ENCODE results near the gene MEI1. TPM values are rescaled to one million over a fixed set of nuclear protein-coding genes. Genes with fewer than 3 reads are reported as not detected.

The MEI1 gene
- total and polyA plus RNA-seq, 9 of the 15 experiments (the other 6 are each of a cell fraction or from before 2014, with no cell fraction given) = 0.08 to 0.68 (median 0.18) TPM; not detected in 2

- H4K20me1 ChIP-seq (replicated peaks; ENCODE audit: control insufficient read depth, insufficient read depth, low read length) = no peaks in the 10 kb centered on the region
- no peaks in the 10 kb centered on the region; a peak in 1 of 5 replicates for H3K4me1 ChIP-seq (replicated peaks in 1 of 2; ENCODE audit: control insufficient read depth in 2 of 2, insufficient read depth in 2 of 2, low read length in 2 of 2)
- H3K79me2 ChIP-seq (ENCODE audit: control insufficient read depth, insufficient read depth, low read length) = no peaks in the 10 kb centered on the region
- H3K4me3 ChIP-seq = no peak overlapping the region
- ATAC-seq = no peak
- H2AFZ ChIP-seq (ENCODE audit: low read depth, low read length) = no peak overlapping the region
- H3K9ac ChIP-seq (ENCODE audit: insufficient read depth in 1 of 2, low read depth in 2 of 2, low read length in 2 of 2) = no peak overlapping the region
- WGBS (ENCODE audit: insufficient coverage, low coverage, missing lambda C conversion rate) = 14% methylated on average over 9 of the region's 9 CpGs
- FAIRE-seq = no peak
- intact Hi-C loops (cut with micrococcal nuclease) = no loop called here
- in situ Hi-C loops (cut with MboI) = no loop called here
- H3K27ac ChIP-seq (ENCODE audit: extremely low read depth, low read depth, low read length) = no peak overlapping the region
- no peak overlapping the region for H3K4me2 ChIP-seq (ENCODE audit: insufficient read depth, low read length)
- CTCF ChIA-PET (ENCODE audit: low intra/inter-chr PET ratio) = no interaction called here
- POLR2A ChIA-PET = interaction anchor here (1.5 kb wide), 1 partner anchor 11 kb away, joined by 7 read pairs; no protein-coding TSS in a partner anchor
- H3K9me3 ChIP-seq (replicated peaks; ENCODE audit: control insufficient read depth, insufficient read depth, low read depth, low read length) = no peaks in the 10 kb centered on the region
- peak in 1 of 4 experiments; percentile 11 for DNase-seq (ENCODE audit: extremely low read depth in 1 of 4, low spot score in 3 of 4)
- no peaks in the 10 kb centered on the region for H3K36me3 ChIP-seq (ENCODE audit: control insufficient read depth, insufficient read depth, low read length)
- BruUV-seq (replicated peaks) = no TSS peak
- no peaks in the 10 kb centered on the region; a peak in 2 of 5 replicates for H3K27me3 ChIP-seq (ENCODE audit: control insufficient read depth in 2 of 2, insufficient read depth in 2 of 2, low read length in 2 of 2)
- H3K9me1 ChIP-seq (ENCODE audit: control insufficient read depth, insufficient read depth, low read length) = no peaks in the 10 kb centered on the region
- peak; percentile 64; the same call in 1 of the 2 replicates for TF ChIP-seq JUND (IDR thresholded peaks at IDR 0.05; ENCODE audit: borderline replicate concordance, low read depth, low read length)
- peak; percentile 41; the same call in 1 of the 3 replicates for TF ChIP-seq JUND (tag; IDR thresholded peaks at IDR 0.05; ENCODE audit: borderline replicate concordance, low read depth, low read length)
- no peak for TF ChIP-seq ZNF165 (CRISPR knock-in tag; IDR thresholded peaks at IDR 0.05; ENCODE audit: borderline replicate concordance)
- peak; percentile 36 for TF ChIP-seq CBFA2T3 (IDR thresholded peaks at IDR 0.05)
- no peak for TF ChIP-seq SRF (CRISPR knock-in tag; IDR thresholded peaks at IDR 0.05)
- no peak for TF ChIP-seq KDM1A (IDR thresholded peaks at IDR 0.05)
- TF ChIP-seq POLR2AphosphoS5 (IDR thresholded peaks at IDR 0.05; ENCODE audit: control insufficient read depth, insufficient read depth, low read depth, low read length) = no peak
- TF ChIP-seq ZNF696 (CRISPR knock-in tag; conservative IDR thresholded peaks at IDR 0.05) = no peak
- TF ChIP-seq ZNF407 (IDR thresholded peaks at IDR 0.05; ENCODE audit: low read depth) = no peak
- no peak for TF ChIP-seq WHSC1 (IDR thresholded peaks at IDR 0.05; ENCODE audit: low read length)
- no peak for TF ChIP-seq CXXC5 (CRISPR knock-in tag; IDR thresholded peaks at IDR 0.05)
- no peak for TF ChIP-seq RCOR1 (IDR thresholded peaks at IDR 0.05; ENCODE audit: borderline replicate concordance in 1 of 2, low read depth in 2 of 2, low read length in 2 of 2)
- no peak for TF ChIP-seq THRAP3 (IDR thresholded peaks at IDR 0.05; ENCODE audit: borderline replicate concordance)
- no peak for TF ChIP-seq MTA3 (IDR thresholded peaks at IDR 0.05; ENCODE audit: borderline replicate concordance)
- TF ChIP-seq, protein P1, sequence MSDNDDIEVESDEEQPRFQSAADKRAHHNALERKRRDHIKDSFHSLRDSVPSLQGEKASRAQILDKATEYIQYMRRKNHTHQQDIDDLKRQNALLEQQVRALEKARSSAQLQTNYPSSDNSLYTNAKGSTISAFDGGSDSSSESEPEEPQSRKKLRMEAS (CRISPR knock-in tag; IDR thresholded peaks at IDR 0.05) = no peak
- TF ChIP-seq ZNF583 (CRISPR knock-in tag; IDR thresholded peaks at IDR 0.05) = no peak
Measured at GRCh38 chr22:41713004-41713403, 13.7 kb downstream of the MEI1 start.

All from K562 (cell line).